Stimulated activated CD4-positive, alpha-beta T cell treated with anti-CD3 and anti-CD28 coated beads, Interleukin-4, amount 100 ng/mL, for 48 hours (primary cell): ENCODE measurements around the gene CHST15.

ENCODE experiments used
- DNase-seq, 2 donors: peaks; one replicate each; pipeline ENCODE4 v3.0.0-alpha.2; 2020; ENCODE audit warnings: low read depth in 2 of 2

CHST15 gene

GRCh38 chr10:124066126-124066700 lies 27.2 kb downstream of the CHST15 start:
- no peak for DNase-seq

DNA sequence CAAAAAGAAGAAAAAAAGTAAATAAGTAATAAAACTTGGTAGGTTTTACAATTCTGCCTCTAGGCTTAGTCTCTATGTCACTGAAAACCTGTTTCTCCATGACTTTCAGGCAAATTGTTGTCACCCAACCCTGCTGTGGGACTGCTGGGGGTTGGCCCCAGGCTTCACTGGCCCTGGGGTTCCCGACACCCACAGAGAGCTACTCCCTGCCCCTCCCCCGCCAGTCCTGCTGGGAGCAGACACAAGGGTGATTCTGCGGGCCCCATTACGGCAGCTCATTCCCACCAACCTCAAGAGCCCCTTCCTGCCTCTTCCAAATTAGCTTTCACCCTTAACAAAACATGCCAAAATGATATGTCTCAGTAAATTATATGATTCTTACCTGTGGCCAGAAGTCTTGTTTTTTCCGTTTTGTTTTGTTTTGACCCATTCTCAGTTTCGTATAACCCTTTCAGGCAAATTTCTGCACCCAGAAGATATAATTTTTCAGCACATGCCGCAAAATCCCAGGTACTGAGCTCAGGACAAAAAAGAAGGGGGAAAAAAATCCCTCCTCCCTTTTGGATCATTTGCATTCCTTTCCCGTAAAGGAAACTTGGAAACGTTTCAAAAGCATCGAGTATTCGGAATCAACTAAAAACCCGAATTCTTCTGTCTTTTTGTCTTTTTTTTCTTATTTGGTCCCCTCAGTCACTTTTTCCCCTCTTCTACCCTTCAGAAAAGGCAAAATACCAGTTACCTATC lies 27.8 kb downstream of the CHST15 start:
- DNase-seq: no peak

- DNase-seq: no peak
Observed at GRCh38 chr10:124064676-124065075, 28.7 kb downstream of the CHST15 start.

GRCh38 chr10:124063750-124064603 lies 29.4 kb downstream of the CHST15 start:
- DNase-seq: no peak

DNA sequence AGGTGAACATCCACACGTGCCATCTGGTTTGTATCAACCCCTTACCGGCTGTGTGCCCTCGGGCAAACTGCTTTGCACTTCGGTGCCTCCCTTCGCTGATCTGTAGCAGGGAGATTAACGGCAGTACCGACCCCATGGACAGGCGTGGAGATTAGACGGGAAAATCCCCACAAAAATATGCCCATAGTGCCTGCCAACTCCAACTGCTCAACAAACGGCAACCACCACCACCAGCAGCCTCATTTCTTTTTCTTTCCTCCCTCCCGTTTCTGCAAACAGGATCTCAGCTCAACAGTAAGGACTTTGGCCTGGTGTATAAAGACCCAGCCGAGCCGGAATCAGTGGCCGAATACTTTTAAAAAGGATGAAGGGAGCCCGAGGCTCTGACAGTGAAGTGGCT lies 31.0 kb downstream of the CHST15 start:
- no peak for DNase-seq

GRCh38 chr10:124061030-124061429 lies 32.4 kb downstream of the CHST15 start:
- no peak for DNase-seq

- DNase-seq: no peak
Observed at GRCh38 chr10:124060148-124060720, 33.2 kb downstream of the CHST15 start.

DNA sequence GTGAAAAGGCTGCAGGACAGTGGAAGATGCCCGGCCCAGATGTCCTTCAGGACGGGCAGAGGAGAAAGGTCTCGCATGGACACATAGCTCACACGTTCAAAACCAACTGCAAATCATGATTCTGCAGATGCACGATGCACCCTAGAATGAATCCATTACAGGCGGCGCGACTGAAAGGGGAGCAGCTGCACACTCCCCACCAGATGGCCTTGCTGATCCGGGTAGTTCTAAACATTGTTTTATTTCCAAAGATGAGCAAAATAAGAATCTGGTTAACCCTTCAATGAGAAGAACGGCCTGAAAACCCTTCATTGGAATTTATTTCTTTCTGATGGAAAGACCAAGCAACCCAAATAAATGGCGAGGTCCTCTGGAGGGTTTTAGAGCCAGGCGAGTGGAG lies 33.8 kb downstream of the CHST15 start:
- no peak for DNase-seq

- DNase-seq: no peak
Observed at GRCh38 chr10:124058346-124059003, 34.9 kb downstream of the CHST15 start.

GRCh38 chr10:124057601-124058000 lies 35.8 kb downstream of the CHST15 start:
- no peak for DNase-seq

GRCh38 chr10:124056337-124056980 lies 36.9 kb downstream of the CHST15 start:
- DNase-seq: no peak

- DNase-seq: no peak
Observed at GRCh38 chr10:124053971-124054370, 39.4 kb downstream of the CHST15 start.

GRCh38 chr10:124052561-124052960 lies 40.8 kb downstream of the CHST15 start:
- no peak for DNase-seq

DNA sequence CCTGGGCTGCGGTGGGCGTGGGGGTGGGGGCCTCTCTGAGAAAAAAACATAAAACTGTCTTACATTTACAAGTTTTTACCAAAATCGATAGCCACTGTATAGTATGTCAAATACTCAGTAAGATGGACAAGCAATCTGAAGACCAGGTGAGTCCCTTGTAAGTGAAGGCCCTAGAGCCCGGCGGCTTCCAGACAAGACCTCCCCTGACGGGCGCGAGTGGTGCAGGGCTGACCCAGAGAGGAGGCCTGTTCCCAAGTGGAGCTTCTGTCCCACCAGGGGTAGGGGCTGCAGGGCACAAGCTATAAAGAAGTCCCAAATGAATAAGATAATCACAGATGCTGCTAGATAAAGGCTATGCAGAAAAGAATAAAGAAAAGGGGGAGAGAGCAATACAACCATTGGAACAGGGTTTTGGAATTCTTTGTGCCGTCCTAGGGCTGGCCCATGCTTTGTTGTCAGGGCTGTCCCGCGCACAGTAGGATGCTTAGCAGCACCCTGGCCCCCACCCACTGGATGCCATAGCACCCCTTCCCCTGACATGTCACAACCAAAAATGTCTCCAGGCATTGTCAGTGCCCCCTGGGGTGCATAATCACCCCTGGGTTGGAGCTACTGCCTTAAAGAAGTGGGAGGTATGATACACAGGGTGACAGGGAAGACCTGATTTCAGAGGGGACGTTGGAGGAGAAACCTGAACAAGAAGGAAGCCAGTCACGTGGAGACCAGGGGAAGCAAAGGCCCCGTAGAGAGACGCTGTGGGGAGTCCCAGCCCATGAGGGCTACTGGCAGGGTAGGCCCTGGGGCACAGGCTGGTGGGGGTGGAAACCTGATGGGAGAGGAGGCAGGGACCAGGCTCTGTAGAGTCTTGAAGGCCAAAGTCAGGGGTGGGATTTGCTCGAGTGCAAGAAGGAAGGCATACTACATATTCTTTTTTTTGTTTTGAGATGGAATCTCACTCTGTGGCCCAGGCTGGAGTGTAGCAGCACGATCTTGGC lies 43.1 kb downstream of the CHST15 start:
- DNase-seq: no peak

- DNase-seq: no peak
Observed at GRCh38 chr10:124049484-124049883, 43.9 kb downstream of the CHST15 start.

DNA sequence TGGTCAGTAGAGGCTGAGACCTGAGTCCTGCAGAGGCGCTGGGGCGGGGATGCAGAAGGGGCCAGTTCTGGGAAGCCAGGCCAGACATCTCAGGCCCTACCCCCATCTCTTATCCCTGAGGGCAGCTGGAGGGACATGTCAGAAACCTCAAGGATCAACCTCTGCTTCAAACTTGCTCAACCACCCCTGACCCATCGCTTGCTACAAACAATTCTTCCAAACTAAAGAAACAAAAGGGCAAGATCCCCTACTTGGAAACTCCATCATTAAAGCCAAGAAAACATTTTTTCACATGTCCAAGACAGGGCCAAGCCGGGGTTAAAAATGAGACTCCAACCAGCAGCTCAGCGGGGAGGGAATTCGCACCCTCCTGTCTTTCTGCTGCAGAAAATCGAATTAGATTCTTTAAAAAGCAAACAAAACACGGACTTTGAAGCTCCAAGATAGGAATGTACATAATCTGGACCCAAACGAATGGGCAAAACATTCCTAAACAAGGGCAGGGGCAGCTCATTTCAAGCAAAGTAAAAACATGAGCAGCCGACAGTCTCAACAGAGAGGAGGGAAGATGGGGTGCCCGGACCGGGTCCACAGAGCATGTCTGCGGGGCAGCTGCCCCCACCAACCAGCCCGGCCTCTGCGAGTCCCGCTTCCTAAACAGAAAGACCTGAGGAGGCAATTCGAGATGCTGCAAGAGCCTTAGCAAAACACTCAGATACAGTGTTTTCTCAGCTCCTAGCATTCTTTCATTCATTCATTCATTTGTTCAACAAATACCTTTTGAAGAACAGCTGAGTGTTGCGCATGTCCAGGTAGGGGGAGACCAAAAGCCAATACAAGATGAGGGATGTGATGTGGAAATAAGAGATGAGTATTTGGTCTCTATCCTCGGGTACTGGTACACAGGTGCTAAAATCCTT lies 44.8 kb downstream of the CHST15 start:
- DNase-seq: no peak

- DNase-seq: no peak
Observed at GRCh38 chr10:124047427-124048152, 45.8 kb downstream of the CHST15 start.

DNA sequence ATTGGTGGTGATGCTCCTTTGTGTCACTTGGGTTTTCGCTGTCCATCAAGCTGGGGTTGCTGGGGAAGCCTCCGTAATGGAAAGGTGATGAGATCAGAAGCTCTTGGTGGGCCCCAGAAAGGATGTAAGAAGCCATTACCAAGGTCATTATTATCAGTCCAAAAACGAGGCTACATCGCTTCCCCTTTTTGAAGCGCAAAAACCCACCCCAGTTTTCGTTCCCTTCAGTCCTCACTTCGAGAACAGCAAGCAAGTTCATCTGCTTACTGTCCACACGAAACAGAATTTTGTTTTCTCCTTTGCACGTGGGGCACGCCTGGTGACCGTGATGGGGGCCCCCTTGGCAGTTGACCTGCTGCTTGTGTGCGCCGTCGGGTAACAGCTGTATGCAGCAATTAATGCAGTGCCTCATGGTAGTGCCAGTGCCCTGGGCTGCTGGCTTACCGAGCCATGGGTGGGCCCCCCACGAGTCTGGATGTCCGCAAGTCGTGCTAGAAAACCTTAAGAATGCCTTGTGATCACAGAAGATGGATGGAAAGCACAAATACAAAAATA lies 47.5 kb downstream of the CHST15 start:
- no peak for DNase-seq
